HepG2 (cell line): ENCODE measurements around the gene AHNAK. TPM values are rescaled to one million over a fixed set of nuclear protein-coding genes. Genes with fewer than 3 reads are reported as not detected.

ENCODE experiments used
- BCL6 ChIP-seq: IDR thresholded peaks from 2 replicates; pipeline ENCODE4 v1.6.1; 2016; ENCODE audit warnings: missing genetic modification reagents, missing compliant biosample characterization
- KAT7 ChIP-seq: IDR thresholded peaks from 2 replicates; pipeline ENCODE4 v1.6.1; 2018; ENCODE audit warnings: borderline replicate concordance, missing compliant biosample characterization
- KLF12 ChIP-seq: sonication (generic); formaldehyde crosslinking; IDR thresholded peaks from 2 replicates; pipeline ENCODE4 v1.4.0; 2020; ENCODE audit warnings: missing genetic modification reagents, borderline replicate concordance
- MIXL1 ChIP-seq: IDR thresholded peaks from 2 replicates; pipeline ENCODE4 v1.6.1; 2016
- NFKB2 ChIP-seq: sonication (generic); formaldehyde crosslinking; IDR thresholded peaks from 2 replicates; pipeline ENCODE4 v1.4.0; 2020; ENCODE audit warnings: missing genetic modification reagents, borderline replicate concordance
- NFYB ChIP-seq: sonication (generic); formaldehyde crosslinking; IDR thresholded peaks from 2 replicates; pipeline ENCODE4 v1.4.0; 2020; ENCODE audit warnings: missing genetic modification reagents
- PRPF4 ChIP-seq: fragments of 200-400 bp; formaldehyde crosslinking; IDR thresholded peaks from 2 replicates; pipeline ENCODE4 v1.6.1; 2016; ENCODE audit warnings: low read length, low read depth; ENCODE audit not compliant: poor library complexity, severe bottlenecking
- RBM39 ChIP-seq: fragments of 200-400 bp; formaldehyde crosslinking; IDR thresholded peaks from one replicate; pipeline ENCODE4 v1.6.1; 2018; ENCODE audit warnings: antibody characterized with exemption, mild to moderate bottlenecking, low read depth, low read length; ENCODE audit not compliant: poor library complexity, severe bottlenecking
- SETDB1 ChIP-seq: sonication (generic); formaldehyde crosslinking; IDR thresholded peaks from 2 replicates; pipeline ENCODE4 v1.5.1; 2020; ENCODE audit warnings: missing genetic modification reagents, mild to moderate bottlenecking, borderline replicate concordance
- TARDBP ChIP-seq: sonication (generic); formaldehyde crosslinking; IDR thresholded peaks from 2 replicates; pipeline ENCODE4 v1.8.0; 2022; ENCODE audit warnings: mild to moderate bottlenecking, missing genetic modification reagents
- ZBED4 ChIP-seq: sonication (generic); formaldehyde crosslinking; IDR thresholded peaks from 2 replicates; pipeline ENCODE4 v1.4.0; 2020; ENCODE audit warnings: missing genetic modification reagents, borderline replicate concordance
- ZBTB1 ChIP-seq: sonication (generic); formaldehyde crosslinking; IDR thresholded peaks from 2 replicates; pipeline ENCODE4 v1.4.0; 2020; ENCODE audit warnings: missing genetic modification reagents, borderline replicate concordance
- ZBTB34 ChIP-seq: sonication (generic); formaldehyde crosslinking; IDR thresholded peaks from 2 replicates; pipeline ENCODE4 v1.8.0; 2022; ENCODE audit warnings: mild to moderate bottlenecking, missing genetic modification reagents
- ZFX ChIP-seq: sonication (generic); formaldehyde crosslinking; IDR thresholded peaks from 2 replicates; pipeline ENCODE4 v1.4.0; 2020; ENCODE audit warnings: mild to moderate bottlenecking, low read depth, missing genetic modification reagents, moderate library complexity
- ZNF18 ChIP-seq: sonication (generic); formaldehyde crosslinking; IDR thresholded peaks from 2 replicates; pipeline ENCODE4 v1.8.0; 2022; ENCODE audit warnings: mild to moderate bottlenecking, missing genetic modification reagents; ENCODE audit not compliant: insufficient replicate concordance
- ZNF20 ChIP-seq: sonication (generic); formaldehyde crosslinking; IDR thresholded peaks from 2 replicates; pipeline ENCODE4 v1.4.0; 2020; ENCODE audit warnings: mild to moderate bottlenecking, moderate library complexity, missing genetic modification reagents
- ZNF335 ChIP-seq: sonication (generic); formaldehyde crosslinking; IDR thresholded peaks from 2 replicates; pipeline ENCODE4 v1.4.0; 2020; ENCODE audit warnings: missing genetic modification reagents
- ZNF547 ChIP-seq: sonication (generic); formaldehyde crosslinking; IDR thresholded peaks from 2 replicates; pipeline ENCODE4 v1.5.1; 2020; ENCODE audit warnings: mild to moderate bottlenecking, missing genetic modification reagents
- ZNF788 ChIP-seq: sonication (generic); formaldehyde crosslinking; IDR thresholded peaks from 2 replicates; pipeline ENCODE4 v1.5.0; 2020; ENCODE audit warnings: mild to moderate bottlenecking, missing genetic modification reagents, borderline replicate concordance
- ZNF839 ChIP-seq: sonication (generic); formaldehyde crosslinking; IDR thresholded peaks from 2 replicates; pipeline ENCODE4 v1.4.0; 2020; ENCODE audit warnings: missing genetic modification reagents, mild to moderate bottlenecking, borderline replicate concordance
- polyA plus RNA-seq, 8 experiments: library from polyadenylated mRNA; depleted of rRNA in 3 of 8; stranded (reverse) in 7 of 8; unstranded in 1 of 8; fragments of >200 nt; fragmentation: Illumina TruSeq in 4 of 8; extraction: Trizol in 4 of 8; gene quantifications; 2 replicates each; pipeline versions ENCODE4 v1.2.1 to v1.2.3, GENCODE V29; 2011 to 2016; ENCODE audit warnings: low read depth in 4 of 8, missing spikeins in 1 of 8, mixed read lengths in 1 of 8; ENCODE audit not compliant: insufficient read depth in 1 of 8
- total RNA-seq, 5 experiments: library from RNA; depleted of rRNA; stranded (reverse); fragments of >200 nt; fragmentation: Illumina TruSeq; extraction: Trizol; gene quantifications; 2 replicates each; pipeline ENCODE4 v1.2.3, GENCODE V29; 2016; ENCODE audit warnings: low read depth in 1 of 5

The AHNAK gene
- total and polyA plus RNA-seq, 2 of the 13 experiments (the other 11 are each of a cell fraction or from before 2014, with no cell fraction given) = 23.4 to 25.0 TPM

- no peak for TF ChIP-seq ZBED4 (CRISPR knock-in tag)
- TF ChIP-seq NFKB2 = no peak; the same call in 1 of the 2 replicates
- no peak for TF ChIP-seq KAT7 (CRISPR knock-in tag)
- TF ChIP-seq ZBTB34 (CRISPR knock-in tag) = no peak
- TF ChIP-seq ZBTB1 (CRISPR knock-in tag) = no peak
- peak; percentile 49 for TF ChIP-seq ZNF18 (CRISPR knock-in tag)
- no peak for TF ChIP-seq ZNF839 (CRISPR knock-in tag)
- TF ChIP-seq NFYB (CRISPR knock-in tag) = no peak
- no peak for TF ChIP-seq ZNF547 (CRISPR knock-in tag)
- TF ChIP-seq BCL6 (CRISPR knock-in tag) = 0 out of 2 replicates have a peak, but pooled peaks have one; percentile 5
- no peak for TF ChIP-seq ZFX
- TF ChIP-seq PRPF4 = no peak
- peak; percentile 23 for TF ChIP-seq RBM39
- TF ChIP-seq KLF12 (CRISPR knock-in tag) = no peak; the same call in 1 of the 2 replicates
- 0 out of 2 replicates have a peak, but pooled peaks have one; percentile 63 for TF ChIP-seq SETDB1 (CRISPR knock-in tag)
- TF ChIP-seq TARDBP (CRISPR knock-in tag) = no peak; the same call in 1 of the 2 replicates
- no peak for TF ChIP-seq ZNF20 (CRISPR knock-in tag)
- no peak for TF ChIP-seq ZNF335
- no peak for TF ChIP-seq MIXL1
- TF ChIP-seq ZNF788 = peak; percentile 76; the same call in 1 of the 2 replicates
Observed at GRCh38 chr11:62574363-62575071, 27.9 kb upstream of the AHNAK start (continued).
